ENCODE measurements around the gene ID3.

DNA sequence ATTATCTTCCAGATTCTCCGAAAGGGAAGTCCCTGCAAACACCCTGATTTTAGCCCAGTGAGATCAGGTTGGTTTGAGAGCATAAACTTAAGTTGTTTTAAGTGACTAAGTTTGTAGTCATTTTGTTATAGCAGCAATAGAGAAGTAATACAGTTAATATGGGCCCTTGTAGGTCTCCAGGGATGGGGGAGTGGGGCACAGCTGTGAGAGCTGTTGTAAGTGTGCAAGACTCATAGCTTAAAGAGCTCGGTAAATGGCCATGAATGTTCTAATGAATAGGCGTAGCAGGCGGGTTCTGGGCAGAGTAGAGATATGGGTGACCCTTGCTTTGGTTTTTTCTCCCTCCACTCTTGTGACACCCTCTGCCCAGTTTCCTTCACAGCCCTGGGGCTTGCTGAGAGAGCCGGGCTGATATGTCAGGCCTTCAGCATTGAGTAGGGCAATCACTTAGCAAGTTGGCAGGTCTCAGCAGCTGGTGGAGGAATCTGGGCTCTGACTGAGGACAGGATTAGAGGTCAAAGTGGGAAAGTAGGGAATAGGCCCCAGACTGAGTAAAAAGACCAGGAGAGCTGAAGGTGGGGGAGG lies 16.0 kb upstream of the ID3 start:
- TF ChIP-seq ZBTB8A (tag by site-specific recombination; IDR thresholded peaks at IDR 0.05) = no peak
- TF ChIP-seq, protein P1, sequence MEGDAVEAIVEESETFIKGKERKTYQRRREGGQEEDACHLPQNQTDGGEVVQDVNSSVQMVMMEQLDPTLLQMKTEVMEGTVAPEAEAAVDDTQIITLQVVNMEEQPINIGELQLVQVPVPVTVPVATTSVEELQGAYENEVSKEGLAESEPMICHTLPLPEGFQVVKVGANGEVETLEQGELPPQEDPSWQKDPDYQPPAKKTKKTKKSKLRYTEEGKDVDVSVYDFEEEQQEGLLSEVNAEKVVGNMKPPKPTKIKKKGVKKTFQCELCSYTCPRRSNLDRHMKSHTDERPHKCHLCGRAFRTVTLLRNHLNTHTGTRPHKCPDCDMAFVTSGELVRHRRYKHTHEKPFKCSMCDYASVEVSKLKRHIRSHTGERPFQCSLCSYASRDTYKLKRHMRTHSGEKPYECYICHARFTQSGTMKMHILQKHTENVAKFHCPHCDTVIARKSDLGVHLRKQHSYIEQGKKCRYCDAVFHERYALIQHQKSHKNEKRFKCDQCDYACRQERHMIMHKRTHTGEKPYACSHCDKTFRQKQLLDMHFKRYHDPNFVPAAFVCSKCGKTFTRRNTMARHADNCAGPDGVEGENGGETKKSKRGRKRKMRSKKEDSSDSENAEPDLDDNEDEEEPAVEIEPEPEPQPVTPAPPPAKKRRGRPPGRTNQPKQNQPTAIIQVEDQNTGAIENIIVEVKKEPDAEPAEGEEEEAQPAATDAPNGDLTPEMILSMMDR (tag by site-specific recombination; IDR thresholded peaks at IDR 0.05) = no peak

Measured in HEK293 (cell line).